ENCODE results near the gene ALG3. TPM values are rescaled to one million over a fixed set of nuclear protein-coding genes. Genes with fewer than 3 reads are reported as not detected.

Gene ALG3
- total RNA-seq, 1 donor from 2014 or later: 47.1 TPM

- H3K27ac ChIP-seq (ENCODE audit: low read depth, low read length): no peak overlapping the region
- H3K9ac ChIP-seq (ENCODE audit: low read length): no peak overlapping the region
- H3K9me3 ChIP-seq (ENCODE audit: insufficient read depth, low read depth, low read length): no peaks in the 10 kb centered on the region
- Mint-ChIP-seq H3K36me3 (ENCODE audit: low read depth, unreplicated experiment) (no peaks in the 10 kb centered on the region), H3K27ac (ENCODE audit: unreplicated experiment) (no peak overlapping the region), H3K4me3 (ENCODE audit: unreplicated experiment) (no peak overlapping the region), H3K9me3 (ENCODE audit: unreplicated experiment) (peaks cover 2% of the 10 kb centered on the region), H3K27me3 (ENCODE audit: low read depth, unreplicated experiment) (peaks cover 34% of the 10 kb centered on the region), H3K4me1 (ENCODE audit: low read depth, unreplicated experiment) (no peaks in the 10 kb centered on the region)
- H3K79me2 ChIP-seq (ENCODE audit: insufficient read depth, low read length): no peaks in the 10 kb centered on the region
- no peak overlapping the region for H3K4me2 ChIP-seq (ENCODE audit: low read length)
- no peaks in the 10 kb centered on the region for H3K36me3 ChIP-seq (ENCODE audit: insufficient read depth, low read length)
- no peak overlapping the region for H2AFZ ChIP-seq (ENCODE audit: low read depth, low read length)
- TF ChIP-seq EZH2 (IDR thresholded peaks at IDR 0.05; ENCODE audit: insufficient read depth, low read length) (no peak), CTCF (IDR thresholded peaks at IDR 0.05; ENCODE audit: insufficient read depth, low read depth, low read length) (no peak)
- FAIRE-seq (no peak), DNase-seq (ENCODE audit: low read depth) (no peak)
- H3K4me3 ChIP-seq (ENCODE audit: insufficient read depth, low read depth, low read length): no peak overlapping the region
- H3K4me1 ChIP-seq (ENCODE audit: insufficient read depth, low read length): no peaks in the 10 kb centered on the region
- peaks cover 3% of the 10 kb centered on the region for H3K27me3 ChIP-seq (ENCODE audit: insufficient read depth, low read length)
- no peaks in the 10 kb centered on the region for H4K20me1 ChIP-seq (ENCODE audit: insufficient read depth, low read length)
Measured at GRCh38 chr3:184290331-184290730, 41.6 kb upstream of the ALG3 start.

- H3K4me1 ChIP-seq (ENCODE audit: insufficient read depth, low read length): no peaks in the 10 kb centered on the region
- no peaks in the 10 kb centered on the region for H4K20me1 ChIP-seq (ENCODE audit: insufficient read depth, low read length)
- no peak overlapping the region for H3K4me2 ChIP-seq (ENCODE audit: low read length)
- DNase-seq (ENCODE audit: low read depth) (peak; percentile 8), FAIRE-seq (peak; percentile 75)
- no peak overlapping the region for H3K9ac ChIP-seq (ENCODE audit: low read length)
- TF ChIP-seq CTCF (IDR thresholded peaks at IDR 0.05; ENCODE audit: insufficient read depth, low read depth, low read length) (peak; percentile 58), EZH2 (IDR thresholded peaks at IDR 0.05; ENCODE audit: insufficient read depth, low read length) (no peak)
- no peaks in the 10 kb centered on the region for H3K79me2 ChIP-seq (ENCODE audit: insufficient read depth, low read length)
- no peak overlapping the region for H2AFZ ChIP-seq (ENCODE audit: low read depth, low read length)
- Mint-ChIP-seq H3K4me3 (ENCODE audit: unreplicated experiment) (no peak overlapping the region), H3K27me3 (ENCODE audit: low read depth, unreplicated experiment) (peaks cover 29% of the 10 kb centered on the region), H3K9me3 (ENCODE audit: unreplicated experiment) (no peaks in the 10 kb centered on the region), H3K36me3 (ENCODE audit: low read depth, unreplicated experiment) (no peaks in the 10 kb centered on the region), H3K27ac (ENCODE audit: unreplicated experiment) (no peak overlapping the region), H3K4me1 (ENCODE audit: low read depth, unreplicated experiment) (no peaks in the 10 kb centered on the region)
- H3K36me3 ChIP-seq (ENCODE audit: insufficient read depth, low read length): no peaks in the 10 kb centered on the region
- H3K4me3 ChIP-seq (ENCODE audit: insufficient read depth, low read depth, low read length): no peak overlapping the region
- no peaks in the 10 kb centered on the region for H3K9me3 ChIP-seq (ENCODE audit: insufficient read depth, low read depth, low read length)
- no peak overlapping the region for H3K27ac ChIP-seq (ENCODE audit: low read depth, low read length)
- H3K27me3 ChIP-seq (ENCODE audit: insufficient read depth, low read length): peaks cover 3% of the 10 kb centered on the region
Measured at GRCh38 chr3:184289426-184289938, 40.7 kb upstream of the ALG3 start.

- no peak overlapping the region for H2AFZ ChIP-seq (ENCODE audit: low read depth, low read length)
- Mint-ChIP-seq H3K36me3 (ENCODE audit: low read depth, unreplicated experiment) (peaks cover 2% of the 10 kb centered on the region), H3K27ac (ENCODE audit: unreplicated experiment) (no peak overlapping the region), H3K4me1 (ENCODE audit: low read depth, unreplicated experiment) (no peaks in the 10 kb centered on the region), H3K9me3 (ENCODE audit: unreplicated experiment) (no peaks in the 10 kb centered on the region), H3K27me3 (ENCODE audit: low read depth, unreplicated experiment) (peaks cover 46% of the 10 kb centered on the region), H3K4me3 (ENCODE audit: unreplicated experiment) (no peak overlapping the region)
- no peaks in the 10 kb centered on the region for H3K4me1 ChIP-seq (ENCODE audit: insufficient read depth, low read length)
- FAIRE-seq: no peak
- no peaks in the 10 kb centered on the region for H3K79me2 ChIP-seq (ENCODE audit: insufficient read depth, low read length)
- H3K27me3 ChIP-seq (ENCODE audit: insufficient read depth, low read length): peaks cover 7% of the 10 kb centered on the region
- no peaks in the 10 kb centered on the region for H3K36me3 ChIP-seq (ENCODE audit: insufficient read depth, low read length)
- no peak overlapping the region for H3K4me2 ChIP-seq (ENCODE audit: low read length)
- H4K20me1 ChIP-seq (ENCODE audit: insufficient read depth, low read length): no peaks in the 10 kb centered on the region
- peak; percentile 53 for DNase-seq (ENCODE audit: low read depth)
- H3K9me3 ChIP-seq (ENCODE audit: insufficient read depth, low read depth, low read length): no peaks in the 10 kb centered on the region
- no peak for TF ChIP-seq EZH2 (IDR thresholded peaks at IDR 0.05; ENCODE audit: insufficient read depth, low read length)
- TF ChIP-seq CTCF (IDR thresholded peaks at IDR 0.05; ENCODE audit: insufficient read depth, low read depth, low read length): peak; percentile 39
- H3K9ac ChIP-seq (ENCODE audit: low read length): no peak overlapping the region
- H3K27ac ChIP-seq (ENCODE audit: low read depth, low read length): no peak overlapping the region
- H3K4me3 ChIP-seq (ENCODE audit: insufficient read depth, low read depth, low read length): no peak overlapping the region
Measured at GRCh38 chr3:184284696-184285095, 35.9 kb upstream of the ALG3 start.

Measured in astrocyte (in vitro differentiated cells and primary cell).